ENCODE measurements around the gene GBGT1. TPM values are rescaled to one million over a fixed set of nuclear protein-coding genes. Genes with fewer than 3 reads are reported as not detected.
A peak's percentile ranks its signal among the peaks of the same experiment; 100 is the strongest.

GBGT1 gene
- total and polyA plus RNA-seq, 2 experiments from 2014 or later: 4.0 to 10.1 TPM

DNA sequence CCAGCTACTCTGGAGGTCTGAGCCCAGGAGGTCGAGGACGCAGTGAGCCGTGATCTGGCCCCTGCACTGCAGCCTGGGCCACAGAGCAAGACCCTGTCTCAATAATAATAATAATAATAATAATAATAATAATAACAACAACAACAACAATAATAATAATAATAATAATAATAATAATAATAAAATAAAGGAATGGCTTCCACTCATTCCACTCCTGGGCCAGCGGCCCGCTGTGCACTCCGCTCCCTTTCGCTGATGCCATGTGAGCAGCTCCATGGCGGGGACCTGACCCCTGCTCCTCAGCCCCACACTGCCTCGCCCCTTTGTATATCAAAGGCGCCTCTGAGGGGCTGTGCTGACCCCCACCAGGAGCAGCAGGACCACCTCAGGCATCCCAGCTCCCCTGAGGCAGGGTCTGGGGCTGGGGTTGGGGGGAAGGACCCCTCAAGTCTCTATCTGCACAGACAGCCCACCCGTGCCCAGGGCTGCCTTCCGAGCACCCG lies 20.0 kb downstream of the GBGT1 start:
- peaks cover 52% of the 10 kb centered on the region for H3K4me1 ChIP-seq (ENCODE audit: insufficient read depth)
- no peaks in the 10 kb centered on the region for H3K9me3 ChIP-seq (ENCODE audit: low read depth)
- H3K4me2 ChIP-seq: peak overlapping the region; percentile 89
- TF ChIP-seq EZH2 (IDR thresholded peaks at IDR 0.05; ENCODE audit: borderline replicate concordance) (no peak), CTCF (IDR thresholded peaks at IDR 0.05; ENCODE audit: poor library complexity) (no peak), EZH2phosphoT487 (IDR thresholded peaks at IDR 0.05; ENCODE audit: low read depth, severe bottlenecking, unreplicated experiment) (no peak)
- H3K36me3 ChIP-seq (replicated peaks; ENCODE audit: insufficient read depth, low read depth): no peaks in the 10 kb centered on the region
- no peak overlapping the region for H3K4me3 ChIP-seq
- DNase-seq (ENCODE audit: low spot score): no peak
- no peaks in the 10 kb centered on the region for H3K27me3 ChIP-seq
- no peaks in the 10 kb centered on the region for H3K9me2 ChIP-seq (replicated peaks; ENCODE audit: insufficient read depth)
- 91% methylated on average over 13 of the region's 13 CpGs for WGBS (ENCODE audit: low lambda C conversion rate, missing lambda C conversion rate)
- peaks cover 32% of the 10 kb centered on the region for H4K20me1 ChIP-seq (ENCODE audit: insufficient read depth, poor library complexity, severe bottlenecking)
- H3K79me2 ChIP-seq: peaks cover 86% of the 10 kb centered on the region
- H2AFZ ChIP-seq: no peak overlapping the region
- H3K27ac ChIP-seq: peak overlapping the region; percentile 78

DNA sequence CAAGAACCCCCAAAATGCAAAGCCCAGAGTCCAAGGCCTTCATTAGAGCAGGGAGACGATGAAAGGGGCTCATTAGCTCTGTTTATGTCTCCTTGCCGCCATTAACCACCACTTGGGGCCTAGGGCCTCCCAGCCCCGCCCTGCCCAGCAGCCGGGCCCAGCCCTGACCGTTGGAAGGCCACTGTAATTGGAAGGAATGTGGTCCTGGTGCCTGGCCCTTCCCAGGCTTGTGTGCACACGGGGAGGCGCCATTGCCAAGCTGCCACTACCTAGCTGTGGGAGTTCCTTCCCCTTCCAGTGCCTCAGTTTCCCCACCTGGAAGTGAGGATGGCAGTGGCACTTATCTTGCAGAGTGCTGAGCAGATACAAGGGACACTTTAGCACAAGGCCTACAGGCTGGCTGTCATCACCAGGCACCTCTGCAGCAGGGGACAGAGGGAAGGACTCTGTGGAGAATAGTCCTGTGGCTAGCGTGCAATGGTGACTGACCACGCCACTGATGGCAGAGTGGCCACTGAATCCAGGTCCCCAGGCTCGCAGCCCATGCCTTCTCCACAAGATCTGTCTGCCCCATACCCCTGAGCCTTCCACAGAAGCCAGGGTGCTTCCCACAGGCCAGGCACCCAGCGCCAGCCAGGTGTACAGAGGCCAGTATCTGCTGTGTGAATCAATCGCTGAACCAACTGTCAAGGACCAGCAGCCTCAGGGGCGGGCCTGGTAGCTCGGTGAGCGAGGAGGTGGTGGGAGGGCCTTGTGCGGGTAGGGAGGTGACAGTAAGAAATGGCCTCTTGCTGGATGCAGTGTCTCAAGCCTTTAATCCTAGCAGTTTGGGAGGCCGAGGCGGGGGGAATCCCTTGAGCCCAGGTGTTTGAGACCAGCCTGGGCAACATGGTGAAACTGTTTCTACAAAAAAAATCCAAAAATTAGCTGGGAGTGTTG lies 20.8 kb downstream of the GBGT1 start:
- WGBS (ENCODE audit: low lambda C conversion rate, missing lambda C conversion rate): 67% methylated on average over 18 of the region's 18 CpGs
- Histone ChIP-seq H3K4me2 (no peak overlapping the region), H4K20me1 (ENCODE audit: insufficient read depth, poor library complexity, severe bottlenecking) (peaks cover 32% of the 10 kb centered on the region), H3K79me2 (peaks cover 90% of the 10 kb centered on the region), H3K27me3 (no peaks in the 10 kb centered on the region), H3K36me3 (replicated peaks; ENCODE audit: insufficient read depth, low read depth) (no peaks in the 10 kb centered on the region), H3K27ac (no peak overlapping the region), H2AFZ (no peak overlapping the region), H3K4me1 (ENCODE audit: insufficient read depth) (peaks cover 50% of the 10 kb centered on the region), H3K9me2 (replicated peaks; ENCODE audit: insufficient read depth) (no peaks in the 10 kb centered on the region), H3K4me3 (no peak overlapping the region), H3K9me3 (ENCODE audit: low read depth) (no peaks in the 10 kb centered on the region)
- DNase-seq (ENCODE audit: low spot score): no peak
- TF ChIP-seq EZH2 (IDR thresholded peaks at IDR 0.05; ENCODE audit: borderline replicate concordance) (no peak), CTCF (IDR thresholded peaks at IDR 0.05; ENCODE audit: poor library complexity) (no peak), EZH2phosphoT487 (IDR thresholded peaks at IDR 0.05; ENCODE audit: low read depth, severe bottlenecking, unreplicated experiment) (no peak)

GRCh38 chr9:133141833-133142595 lies 21.7 kb downstream of the GBGT1 start:
- DNase-seq (ENCODE audit: low spot score): no peak
- 84% methylated on average over 16 of the region's 16 CpGs for WGBS (ENCODE audit: low lambda C conversion rate, missing lambda C conversion rate)

More at GRCh38 chr9:133141833-133142595, 21.7 kb downstream of the GBGT1 start:
- peaks cover 28% of the 10 kb centered on the region for H4K20me1 ChIP-seq (ENCODE audit: insufficient read depth, poor library complexity, severe bottlenecking)
- H3K9me2 ChIP-seq (replicated peaks; ENCODE audit: insufficient read depth): no peaks in the 10 kb centered on the region
- H3K27me3 ChIP-seq: no peaks in the 10 kb centered on the region
- H3K4me2 ChIP-seq: no peak overlapping the region
- H3K4me1 ChIP-seq (ENCODE audit: insufficient read depth): peaks cover 40% of the 10 kb centered on the region
- no peak overlapping the region for H3K4me3 ChIP-seq
- no peak overlapping the region for H3K27ac ChIP-seq
- no peak for TF ChIP-seq EZH2 (IDR thresholded peaks at IDR 0.05; ENCODE audit: borderline replicate concordance)
- no peak for TF ChIP-seq CTCF (IDR thresholded peaks at IDR 0.05; ENCODE audit: poor library complexity)
- TF ChIP-seq EZH2phosphoT487 (IDR thresholded peaks at IDR 0.05; ENCODE audit: low read depth, severe bottlenecking, unreplicated experiment): no peak
- H3K79me2 ChIP-seq: peaks cover 92% of the 10 kb centered on the region
- no peaks in the 10 kb centered on the region for H3K9me3 ChIP-seq (ENCODE audit: low read depth)
- H2AFZ ChIP-seq: no peak overlapping the region
- H3K36me3 ChIP-seq (replicated peaks; ENCODE audit: insufficient read depth, low read depth): no peaks in the 10 kb centered on the region

Data from hepatocyte (in vitro differentiated cells).